ENCODE measurements around the gene FGFBP2.
"Not testable (repeated sequence)": the region's sequence is repeated elsewhere in the genome, so short reads cannot be mapped to it uniquely, and the experiment has no call there.

FGFBP2 gene

DNA sequence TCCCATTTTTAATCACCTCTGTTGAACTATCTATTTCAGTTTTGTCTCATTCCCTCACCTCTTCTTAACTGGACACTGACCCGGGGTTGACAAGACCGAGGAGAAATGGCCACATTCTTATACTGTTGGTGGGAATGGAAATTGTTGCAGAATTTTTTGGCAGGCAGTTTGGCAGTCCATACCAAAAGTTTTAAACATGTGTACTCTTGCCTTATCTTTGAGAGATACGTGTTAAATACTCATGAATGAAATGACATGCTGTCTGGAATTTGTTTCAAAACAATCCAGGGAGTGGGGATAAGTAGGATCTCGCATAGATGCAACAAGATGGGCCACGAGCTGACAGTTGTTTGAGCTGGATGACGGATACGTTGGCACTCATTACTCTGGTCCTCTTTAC lies 36.5 kb downstream of the FGFBP2 start:
- DNase-seq = no peak

DNA sequence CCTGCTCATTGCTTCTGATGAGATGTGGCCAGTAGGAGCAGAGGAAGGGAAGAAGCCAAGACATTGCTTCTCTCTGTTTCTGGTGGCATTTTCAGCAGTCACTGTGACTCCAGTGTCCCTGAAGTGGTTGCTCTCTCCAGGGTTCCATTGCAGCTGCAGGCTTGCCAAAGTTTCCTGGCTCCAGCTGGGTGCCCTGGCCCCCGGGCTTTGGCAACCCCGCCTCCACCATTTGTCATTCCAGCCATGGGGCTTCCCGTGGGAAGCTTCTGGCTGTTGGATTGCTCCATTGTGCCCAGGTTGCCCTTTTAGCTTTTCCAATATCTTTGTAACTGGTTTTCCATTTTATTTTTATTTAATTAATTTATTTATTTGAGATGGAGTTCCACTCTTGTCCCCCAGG lies 37.1 kb downstream of the FGFBP2 start:
- DNase-seq = no peak

DNA sequence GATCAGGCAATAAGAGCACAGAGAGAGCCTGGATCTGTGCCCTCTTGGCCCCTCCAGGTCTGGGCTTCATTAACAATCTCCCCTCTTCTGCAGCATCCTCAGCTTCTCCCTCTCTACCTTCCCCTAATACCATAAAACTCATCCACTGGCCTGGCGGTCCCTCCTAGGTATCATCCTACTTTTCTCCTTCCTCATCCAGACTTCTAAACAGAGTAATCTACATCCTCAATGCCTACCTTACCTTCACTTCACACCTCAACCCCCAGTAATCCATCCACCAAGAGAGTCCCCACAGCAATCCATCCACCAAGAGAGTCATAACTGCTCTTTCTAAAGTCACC lies 41.4 kb downstream of the FGFBP2 start:
- DNase-seq = no peak

DNA sequence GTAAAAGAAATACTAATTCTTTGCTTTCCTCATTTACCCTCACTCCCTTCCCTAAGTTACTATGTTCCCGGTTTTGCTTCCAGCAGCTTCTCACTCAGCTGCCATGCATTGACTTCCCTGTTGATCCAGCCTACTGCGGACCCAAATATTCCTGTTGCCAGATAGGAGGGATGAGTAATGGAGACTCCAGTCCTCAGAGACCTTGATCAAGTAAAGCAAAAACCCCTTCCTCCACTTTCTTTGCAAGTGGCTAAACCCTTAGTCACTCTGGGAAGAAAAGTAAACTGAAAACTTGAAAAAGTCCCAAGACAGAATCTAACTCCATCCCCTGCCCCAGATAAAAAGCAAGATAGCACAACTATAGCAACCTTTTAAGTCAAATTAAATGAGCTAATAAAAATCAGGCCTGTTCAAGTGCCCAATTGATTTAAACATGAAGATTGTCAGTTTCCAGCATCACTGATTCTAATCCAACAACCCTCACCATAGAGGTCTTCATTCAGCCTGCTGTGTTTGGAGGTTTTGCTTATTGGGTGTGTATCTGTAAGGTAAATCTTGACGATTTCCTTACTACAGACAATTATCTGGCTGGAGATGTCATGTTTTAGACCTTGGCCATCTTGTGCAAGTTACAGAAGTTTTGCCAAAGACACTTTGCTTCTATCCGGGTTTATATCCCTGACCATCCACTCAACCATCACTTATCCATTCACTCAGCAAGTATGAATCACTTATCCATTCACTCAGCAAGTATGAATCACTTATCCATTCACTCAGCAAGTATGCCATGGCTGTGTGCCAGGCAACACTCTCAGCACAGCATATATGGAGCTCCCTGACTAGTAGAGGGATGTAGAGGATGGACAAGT lies 42.0 kb downstream of the FGFBP2 start:
- no peak for DNase-seq

DNA sequence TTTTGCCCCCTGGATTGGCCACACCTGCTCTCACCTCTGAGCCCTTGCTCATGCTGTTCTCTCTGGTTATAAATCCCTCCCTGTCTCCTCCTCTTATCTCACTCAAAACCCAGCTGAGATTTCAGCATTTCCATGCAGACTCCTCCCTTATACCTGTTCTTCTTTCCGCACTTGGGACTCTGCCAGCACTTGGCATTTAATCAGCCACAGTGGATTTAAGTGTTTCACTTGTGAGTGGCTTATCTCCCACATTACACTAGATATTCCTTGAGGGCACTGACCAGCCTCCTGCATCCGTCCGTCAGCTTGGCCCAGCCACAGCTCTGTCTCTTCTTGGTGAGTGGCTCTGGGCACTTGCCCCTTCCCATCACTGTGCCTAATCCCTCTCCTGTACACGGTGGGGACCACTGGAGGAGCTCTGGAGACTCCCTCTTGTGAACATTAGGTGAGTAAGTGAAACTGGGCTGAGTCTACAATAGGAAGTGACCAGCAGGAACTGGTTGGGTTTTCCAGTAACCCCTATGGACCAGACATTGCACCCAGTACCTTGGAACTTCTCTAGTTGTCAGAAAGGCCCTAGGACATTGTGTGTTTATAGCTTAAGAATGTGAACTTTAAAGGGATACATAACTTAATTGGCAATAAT lies 44.4 kb downstream of the FGFBP2 start:
- DNase-seq = no peak

DNA sequence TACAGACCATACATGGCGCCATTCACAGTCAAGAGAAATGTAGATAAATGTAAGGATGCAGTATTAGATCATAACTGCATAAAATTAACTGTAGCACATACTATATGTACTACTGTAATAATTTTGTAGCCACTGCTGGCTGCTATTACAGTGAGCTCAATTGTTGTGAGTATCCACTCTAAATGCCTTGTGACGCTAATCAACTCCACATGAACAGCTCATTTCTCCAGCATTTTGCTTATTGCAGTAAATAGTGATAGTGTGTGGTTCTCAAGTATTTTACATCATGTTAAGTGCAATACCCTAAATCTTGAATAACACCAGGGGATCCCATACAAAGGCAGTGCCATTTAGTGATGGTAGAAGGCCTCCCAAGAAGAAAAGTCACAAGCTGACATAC lies 45.7 kb downstream of the FGFBP2 start:
- DNase-seq = no peak

DNA sequence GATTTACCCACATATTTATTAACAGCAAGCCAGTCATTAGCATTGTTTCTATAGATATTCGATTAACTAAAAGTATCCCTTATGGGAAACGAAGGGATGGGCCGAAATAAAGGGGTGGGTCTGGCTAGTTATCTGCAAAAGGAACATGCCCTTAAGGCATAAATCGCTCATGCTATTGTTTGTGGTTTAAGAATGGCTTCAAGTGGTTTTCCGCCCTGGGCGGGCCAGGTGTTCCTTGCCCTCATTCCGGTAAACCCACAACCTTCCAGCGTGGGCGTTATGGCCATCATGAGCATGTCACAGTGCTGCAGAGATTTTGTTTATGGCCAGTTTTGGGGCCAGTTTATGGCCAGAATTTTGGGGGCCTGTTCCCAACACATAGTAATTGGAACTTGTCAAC lies 46.6 kb downstream of the FGFBP2 start:
- not testable (repeated sequence) for DNase-seq

DNA sequence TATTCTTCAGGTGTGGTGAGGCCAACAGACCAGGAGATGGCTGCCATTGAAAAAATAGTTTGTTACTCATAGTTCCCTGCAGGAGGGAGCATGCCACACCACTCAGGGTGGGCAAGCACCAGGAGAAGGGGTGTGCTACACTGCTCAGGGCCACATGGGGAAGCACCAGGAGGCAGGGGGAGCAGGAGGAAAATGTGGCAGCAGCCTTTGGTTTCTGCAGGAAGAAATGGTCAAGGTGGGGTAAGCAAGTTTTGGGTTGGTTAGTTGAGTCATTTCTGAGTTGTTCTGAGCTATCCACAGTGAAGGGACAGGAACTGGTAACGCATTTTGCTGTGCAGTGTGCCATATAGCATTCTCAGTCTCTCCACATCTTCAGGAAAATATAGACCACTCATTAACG lies 48.2 kb downstream of the FGFBP2 start:
- no peak for DNase-seq

DNA sequence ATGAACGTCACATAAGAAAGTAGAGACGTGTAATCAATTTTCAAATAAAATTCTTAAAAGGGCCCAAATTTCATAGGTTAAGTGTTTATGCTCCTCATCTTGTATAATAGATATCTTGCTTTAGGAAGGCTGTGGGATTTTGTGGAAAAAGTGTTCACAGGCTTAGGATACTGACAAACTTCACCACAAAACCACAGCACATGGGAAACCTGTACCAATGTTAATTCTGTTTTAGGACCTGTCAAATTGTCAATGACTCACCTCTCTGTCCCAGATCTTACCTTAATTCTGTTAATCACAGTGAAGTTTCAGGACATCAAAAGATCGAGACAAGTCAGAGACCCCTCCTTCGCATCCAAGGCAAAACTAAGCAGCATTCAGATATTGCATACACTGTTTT lies 48.7 kb downstream of the FGFBP2 start:
- no peak for DNase-seq

DNA sequence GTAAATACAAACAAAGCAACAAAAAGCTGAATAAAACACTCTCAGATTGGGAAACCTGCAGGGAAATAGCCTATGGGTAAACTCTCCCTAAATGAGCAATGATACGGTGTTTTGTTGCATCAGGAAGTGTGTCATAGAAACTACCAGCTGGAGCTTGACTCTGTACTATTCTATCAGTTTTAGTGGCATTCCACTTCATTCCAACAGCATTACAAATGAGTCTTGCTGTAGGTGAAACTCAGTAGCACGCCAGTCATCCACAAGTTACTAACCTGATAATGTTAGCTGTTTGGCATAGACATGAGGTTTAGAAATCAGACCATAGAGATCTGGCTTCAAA lies 49.4 kb downstream of the FGFBP2 start:
- DNase-seq = no peak

DNA sequence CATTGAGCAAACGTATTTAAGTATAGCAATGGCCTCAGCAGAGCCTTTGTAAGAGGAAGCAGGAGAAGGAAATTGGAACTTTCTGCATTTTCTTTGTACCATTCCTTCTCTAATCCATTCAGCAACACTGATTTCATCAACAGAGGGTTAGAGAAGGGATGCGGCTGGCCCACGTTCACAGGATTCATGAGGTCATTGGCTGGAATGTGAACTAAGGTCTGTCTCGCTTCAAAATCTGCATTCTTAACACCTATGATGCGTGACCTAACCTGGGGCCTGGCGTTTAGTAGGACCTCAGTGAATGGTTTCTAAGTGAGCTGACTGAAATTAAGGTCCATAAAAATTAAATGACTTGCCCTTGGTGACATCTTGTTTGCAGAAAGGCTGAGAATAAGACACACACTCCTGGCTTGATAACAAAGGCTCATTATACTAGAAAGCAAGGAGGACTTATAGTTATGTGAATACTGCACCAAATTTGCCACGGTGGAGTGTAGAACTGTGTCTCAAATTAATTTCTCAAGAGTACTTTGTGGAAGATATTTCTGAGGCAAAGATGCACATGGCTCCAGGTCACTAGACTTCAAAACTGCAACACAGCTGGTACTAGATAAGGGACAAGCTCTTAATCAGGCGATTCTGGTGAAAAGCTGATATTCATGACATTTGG lies 49.9 kb downstream of the FGFBP2 start:
- DNase-seq = no peak

DNA sequence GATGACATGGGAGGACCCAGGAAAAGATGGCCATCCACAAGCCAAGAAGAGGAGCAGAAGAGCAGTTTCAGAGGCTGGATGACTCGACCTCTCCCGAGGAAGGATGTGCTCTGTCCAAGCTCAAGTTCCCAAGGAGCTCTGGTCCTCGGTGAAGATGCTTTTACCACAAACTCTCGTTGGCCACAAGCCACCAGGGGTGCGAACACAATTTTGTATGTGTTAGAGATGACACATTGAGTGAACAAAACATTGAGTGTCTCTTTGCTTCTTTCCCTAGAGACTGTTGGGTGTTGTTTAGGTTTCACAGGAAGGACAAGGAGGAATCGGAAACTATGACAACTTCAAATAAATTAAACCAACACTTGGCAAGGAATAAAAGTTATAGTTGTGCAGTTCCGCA lies 50.7 kb downstream of the FGFBP2 start:
- DNase-seq = no peak
